Hematopoietic multipotent progenitor cell treated with erythropoietin and hydrocortisone succinate and interleukin-3 and kit ligand, for 4 days (in vitro differentiated cells): Measurements from ENCODE around the gene ZNRF3.

Experiments used
- DNase-seq: peaks from one replicate; pipeline ENCODE4 v3.0.0-alpha.2; 2015

Gene ZNRF3

DNA sequence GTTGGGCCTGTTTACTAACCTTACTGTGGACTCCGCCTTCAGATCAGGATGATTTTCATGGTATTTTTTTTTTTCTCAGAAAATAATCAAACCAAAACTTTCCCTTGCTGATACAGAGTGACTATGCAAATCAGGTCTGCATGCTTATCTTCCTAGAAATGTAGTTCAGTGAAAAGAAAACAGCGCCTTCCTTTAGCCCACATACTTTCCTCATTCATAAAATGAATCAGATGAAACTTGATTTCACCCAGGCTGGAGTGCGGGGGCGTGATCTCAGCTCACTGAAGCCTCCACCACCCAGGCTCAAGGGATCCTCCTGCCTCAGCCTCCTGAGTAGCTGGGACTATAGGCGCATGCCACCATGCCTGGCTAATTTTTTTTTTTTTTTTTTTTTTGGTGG is 26.0 kb downstream of the ZNRF3 start:
- DNase-seq = peak; percentile 67

DNA sequence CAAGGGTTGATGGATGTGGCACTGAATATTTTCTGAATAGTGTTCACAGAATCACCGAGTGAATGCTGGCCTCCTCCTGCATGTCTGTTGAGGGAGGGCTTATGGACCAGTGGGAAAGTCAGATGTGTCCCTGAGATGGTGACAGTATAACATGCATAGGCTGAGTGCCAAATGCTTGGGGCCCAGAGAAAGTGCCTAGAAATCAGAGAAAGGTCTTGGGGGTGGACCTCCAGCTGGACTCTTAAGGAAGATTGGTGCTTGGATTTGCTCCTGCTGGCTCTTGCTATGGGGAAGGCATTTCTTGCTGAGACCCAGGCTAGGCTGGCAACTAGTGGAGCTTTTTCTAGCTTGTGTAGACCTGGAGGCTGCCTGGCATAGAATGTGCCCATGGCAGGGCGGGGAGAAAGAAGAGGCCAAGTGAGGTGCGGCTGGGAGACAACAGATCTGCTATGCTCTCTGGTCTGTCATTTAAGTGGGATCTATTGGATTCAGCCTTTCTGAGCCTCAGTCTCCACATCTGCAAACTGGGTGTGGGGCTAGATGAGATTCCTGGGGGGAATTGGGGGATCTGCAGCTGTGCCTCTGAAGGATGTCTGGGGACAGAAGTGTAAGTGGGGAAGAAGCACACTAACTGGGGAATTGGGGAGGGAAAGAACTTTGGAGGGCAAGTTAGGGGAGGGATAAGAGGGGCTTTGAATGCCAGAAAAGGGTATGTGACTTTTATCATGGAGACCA is 27.4 kb downstream of the ZNRF3 start:
- no peak for DNase-seq

DNA sequence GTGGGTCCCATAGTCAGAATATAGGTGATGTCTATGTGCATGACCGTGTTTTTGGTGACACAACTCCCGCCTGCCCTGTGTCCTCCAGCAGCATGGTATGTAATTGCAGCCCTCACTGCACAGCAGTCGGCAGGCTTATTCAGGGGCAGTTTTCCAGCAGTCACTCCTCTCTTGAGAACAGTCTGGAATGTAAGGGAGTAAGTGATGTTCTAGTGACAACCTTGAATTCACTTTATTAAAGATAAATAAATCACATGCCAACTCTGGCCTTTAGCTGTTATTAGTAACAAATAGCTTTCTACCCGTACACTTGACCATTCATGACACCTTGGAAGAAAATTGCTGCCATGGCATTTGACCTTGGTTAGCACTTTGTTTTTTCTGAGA is 27.9 kb downstream of the ZNRF3 start:
- no peak for DNase-seq

DNA sequence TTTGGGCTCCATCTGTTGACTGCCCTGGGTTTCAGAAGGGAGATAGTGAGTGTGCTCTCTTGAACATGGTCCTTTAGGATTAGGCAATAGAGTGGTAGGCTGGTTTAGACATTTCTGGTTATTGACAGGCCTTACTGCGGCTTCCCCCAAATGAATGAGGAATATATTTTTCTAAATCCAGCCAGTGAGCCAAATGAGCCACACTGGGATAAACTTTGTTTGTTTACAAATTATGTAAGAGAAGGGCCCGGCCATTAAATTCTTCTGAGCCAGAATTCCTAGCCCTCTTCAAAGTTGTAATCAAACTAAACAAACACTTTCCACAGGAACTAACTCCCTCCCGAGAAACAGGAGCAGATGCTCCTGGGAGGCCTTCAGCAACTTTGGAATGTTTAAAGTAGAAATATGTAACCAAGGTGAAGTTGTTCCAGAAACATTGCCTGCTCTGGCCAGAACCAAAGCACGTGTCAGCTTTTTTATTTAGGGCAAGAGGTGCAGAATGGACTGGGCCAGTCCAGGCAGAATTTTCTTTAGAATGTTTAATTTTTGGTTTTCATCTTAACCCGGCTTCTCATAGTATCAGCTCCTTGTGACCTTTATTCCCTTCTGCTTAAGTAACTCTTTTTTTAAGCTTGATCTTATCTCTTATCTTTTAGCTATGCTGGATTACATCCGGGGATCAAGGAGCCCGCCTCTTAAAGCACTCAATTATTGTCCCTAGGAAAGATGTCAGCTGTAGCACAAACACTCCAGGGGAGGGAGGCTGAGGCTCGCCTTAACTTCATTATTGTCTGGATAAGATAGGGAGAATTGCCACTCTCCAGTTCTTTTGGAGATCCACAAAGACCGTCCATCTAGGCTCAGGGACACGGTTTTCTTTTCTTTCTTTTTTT is 28.7 kb downstream of the ZNRF3 start:
- DNase-seq = no peak

DNA sequence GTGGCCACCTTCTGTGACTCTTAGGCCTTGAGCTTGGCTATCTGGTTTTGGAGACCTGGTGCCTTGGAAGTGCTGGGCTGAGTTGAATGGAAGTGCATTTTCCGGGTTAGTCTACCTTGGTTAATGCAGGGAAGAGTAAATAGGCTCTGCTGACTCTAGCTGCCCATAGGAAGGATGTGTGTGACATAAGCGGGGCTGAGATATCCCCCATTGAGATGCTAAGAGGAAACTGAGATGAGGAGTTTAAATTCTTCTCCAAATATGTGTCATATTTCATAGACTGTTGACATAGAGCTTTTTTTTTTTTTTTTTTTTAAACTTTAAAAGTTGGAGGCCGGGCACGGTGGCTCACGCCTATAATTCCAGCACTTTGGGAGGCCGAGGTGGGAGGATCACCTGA is 30.8 kb downstream of the ZNRF3 start:
- no peak for DNase-seq

DNA sequence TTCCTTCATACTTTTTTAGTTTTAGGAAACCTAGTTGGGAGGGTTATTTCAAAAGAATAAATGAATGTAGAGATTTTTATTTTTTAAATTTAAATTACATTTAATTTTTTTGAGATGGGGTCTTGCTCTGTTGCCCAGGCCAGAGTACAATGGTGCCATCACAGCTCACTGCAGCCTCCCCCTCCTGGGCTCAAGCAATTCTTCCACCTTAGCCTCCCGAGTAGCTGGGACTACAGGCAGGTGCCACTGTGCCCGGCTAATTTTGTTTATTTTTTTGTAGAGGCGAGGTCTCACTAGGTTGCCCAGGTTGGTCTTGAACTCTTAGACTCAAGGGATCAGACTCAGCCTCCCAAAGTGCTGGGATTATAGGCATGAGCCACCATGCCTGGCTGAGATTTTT is 32.6 kb downstream of the ZNRF3 start:
- no peak for DNase-seq

DNA sequence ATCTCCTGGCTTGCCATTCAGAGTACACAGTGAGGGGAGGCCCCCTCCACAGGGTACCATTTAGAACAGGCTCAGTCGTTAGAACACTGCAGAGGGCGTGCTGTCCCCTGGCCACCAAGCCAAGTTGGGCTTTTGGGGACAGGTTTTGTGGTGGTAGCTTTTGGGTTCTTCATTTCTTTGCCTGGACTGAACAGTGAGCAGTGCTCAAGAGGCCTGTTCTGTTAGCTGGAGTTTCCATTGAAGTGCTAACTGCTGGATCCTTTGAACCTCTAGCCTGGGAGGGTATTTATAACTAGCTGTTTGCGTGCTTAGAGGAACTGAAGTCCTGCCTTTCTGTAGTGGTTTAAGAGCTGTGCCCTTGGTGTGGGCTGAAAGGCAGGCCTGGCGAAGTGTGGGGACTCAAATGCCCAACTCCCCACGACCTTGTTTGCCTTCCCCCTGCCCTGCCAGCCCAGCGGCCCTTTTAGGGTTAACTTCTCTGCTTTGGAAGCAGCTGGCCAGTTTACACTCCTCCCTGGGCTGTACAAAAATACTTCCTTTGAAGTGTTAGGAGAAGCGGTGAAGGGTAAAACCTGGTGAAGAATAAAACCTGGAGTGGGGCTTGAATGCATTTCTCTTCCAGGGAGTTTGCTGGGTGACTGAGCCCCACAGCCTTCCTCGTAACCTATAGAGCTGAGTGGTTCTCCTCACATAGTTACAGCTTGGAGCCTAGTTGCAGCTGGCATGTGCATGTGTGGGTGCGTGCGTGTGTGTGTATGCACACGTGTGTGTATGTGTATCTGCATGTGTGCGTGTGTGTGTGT is 34.6 kb downstream of the ZNRF3 start:
- peak; percentile 48 for DNase-seq

DNA sequence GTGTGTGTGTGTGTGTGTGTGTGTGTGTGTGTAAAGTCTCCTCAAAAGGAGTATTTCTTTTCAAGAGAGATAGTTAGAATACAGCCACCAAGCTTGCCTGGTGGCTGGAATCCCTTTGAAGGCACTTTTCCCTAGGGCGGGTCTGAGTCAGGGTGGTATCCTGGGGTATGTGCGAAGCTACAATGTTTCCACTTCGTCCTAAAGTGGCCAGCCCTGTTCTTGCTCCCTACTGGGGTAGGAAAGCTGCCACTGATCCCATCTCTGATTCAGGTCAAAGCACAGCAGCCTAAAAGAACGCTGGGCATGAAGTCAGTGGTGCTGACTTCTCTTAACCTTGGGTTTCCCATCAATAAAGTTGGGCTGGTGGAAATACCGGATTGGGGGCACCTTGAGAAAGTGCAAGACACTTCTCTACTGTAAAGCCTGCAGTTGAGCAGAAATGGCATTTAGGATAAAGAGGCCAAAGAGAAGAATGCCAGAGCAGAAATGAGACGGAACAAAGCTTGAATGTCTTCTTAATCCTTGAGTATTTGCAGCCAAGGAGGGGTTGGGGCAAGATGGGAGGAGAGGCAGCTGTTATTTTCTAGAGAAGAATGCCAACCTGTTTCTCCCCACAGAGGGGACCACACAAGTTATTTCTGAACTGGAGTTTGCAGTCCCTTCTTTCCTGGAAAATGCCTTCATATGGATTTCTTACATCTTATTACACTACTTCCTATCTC is 35.3 kb downstream of the ZNRF3 start:
- no peak for DNase-seq

DNA sequence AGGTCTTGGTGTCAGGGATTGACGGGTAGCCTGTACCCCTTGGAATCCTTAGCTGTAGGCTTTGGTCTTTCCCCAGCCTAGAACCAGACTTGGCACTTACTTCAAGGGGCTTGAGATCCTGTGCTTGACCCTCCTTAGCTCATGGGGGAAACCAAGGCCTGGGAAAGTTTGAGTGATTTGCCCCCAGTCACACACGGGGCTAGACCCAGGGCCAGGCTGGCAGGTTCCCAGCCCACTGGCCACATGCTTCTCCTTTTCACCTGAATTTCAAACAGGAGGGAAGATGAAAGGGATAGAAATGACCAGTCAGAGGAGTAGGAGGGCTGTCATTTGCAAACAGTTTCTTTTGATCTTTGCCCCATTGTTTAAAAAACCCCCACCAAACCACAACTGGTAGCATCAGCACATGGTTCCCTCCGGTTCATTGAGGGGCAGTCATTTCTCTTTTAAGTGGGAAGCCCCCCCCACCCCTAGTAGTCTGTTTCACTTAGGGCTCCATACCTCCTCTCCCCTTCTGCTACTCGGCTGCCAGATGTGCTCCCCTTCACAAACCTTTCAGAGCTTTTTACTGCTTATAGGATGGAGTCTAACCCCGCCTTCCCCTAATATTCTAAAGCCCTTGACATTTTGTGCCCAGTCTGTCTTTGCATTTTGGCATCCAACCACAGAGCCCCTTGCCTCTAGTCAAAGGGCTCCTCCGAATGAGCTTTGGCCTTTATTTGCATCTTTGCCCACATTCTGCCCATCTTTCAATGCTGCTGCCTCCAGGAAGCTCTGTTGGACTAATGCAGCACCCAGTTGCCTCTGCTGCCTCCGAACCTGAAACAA is 37.6 kb downstream of the ZNRF3 start:
- no peak for DNase-seq

DNA sequence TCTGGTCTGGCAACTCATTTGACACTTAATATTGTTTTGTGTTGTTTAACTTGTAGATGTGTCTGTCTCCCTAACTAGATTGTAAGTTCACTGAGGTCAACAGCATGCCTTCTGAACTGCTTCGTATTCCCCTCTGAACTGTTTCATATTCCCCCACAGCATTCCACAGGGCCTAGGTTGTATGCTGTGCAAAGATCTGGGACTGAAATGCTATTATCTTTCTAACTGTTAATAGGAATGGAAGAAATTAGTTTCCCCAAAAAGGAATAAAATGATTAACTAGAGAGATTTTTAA is 38.2 kb downstream of the ZNRF3 start:
- no peak for DNase-seq

DNA sequence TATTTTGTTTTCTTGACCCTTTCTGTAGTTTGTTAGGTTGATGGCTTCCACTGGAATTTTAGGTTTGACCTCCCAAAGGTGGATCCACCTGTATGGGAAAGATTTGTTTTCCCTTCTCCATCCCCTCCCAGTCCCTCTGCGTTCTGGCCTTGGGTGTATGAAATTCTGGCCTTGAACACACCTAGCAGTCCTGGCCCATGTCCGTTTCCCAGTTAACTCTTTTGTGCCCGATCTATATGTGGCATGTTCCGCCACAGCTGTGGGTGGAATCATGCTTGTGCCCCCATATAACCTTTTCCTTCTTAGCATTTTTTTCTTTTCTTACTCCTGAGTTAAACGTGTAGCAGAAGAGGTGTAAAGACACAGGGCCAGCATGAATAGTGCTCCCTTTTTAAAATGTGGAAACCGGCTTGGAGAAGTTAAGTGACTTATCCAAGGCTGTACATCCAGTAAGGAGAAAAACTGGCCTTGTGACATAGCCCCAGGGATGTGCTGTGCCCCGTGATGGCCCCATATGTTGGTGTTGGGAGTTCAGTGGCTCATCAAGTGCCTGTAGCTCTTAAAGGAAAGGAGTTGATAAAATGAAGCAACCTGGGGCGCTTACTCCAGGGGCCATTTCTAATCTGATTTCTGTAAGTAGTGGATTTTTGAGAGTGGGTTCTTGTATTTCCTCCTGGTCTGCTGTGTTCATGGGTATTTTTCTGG is 39.3 kb downstream of the ZNRF3 start:
- DNase-seq = no peak

DNA sequence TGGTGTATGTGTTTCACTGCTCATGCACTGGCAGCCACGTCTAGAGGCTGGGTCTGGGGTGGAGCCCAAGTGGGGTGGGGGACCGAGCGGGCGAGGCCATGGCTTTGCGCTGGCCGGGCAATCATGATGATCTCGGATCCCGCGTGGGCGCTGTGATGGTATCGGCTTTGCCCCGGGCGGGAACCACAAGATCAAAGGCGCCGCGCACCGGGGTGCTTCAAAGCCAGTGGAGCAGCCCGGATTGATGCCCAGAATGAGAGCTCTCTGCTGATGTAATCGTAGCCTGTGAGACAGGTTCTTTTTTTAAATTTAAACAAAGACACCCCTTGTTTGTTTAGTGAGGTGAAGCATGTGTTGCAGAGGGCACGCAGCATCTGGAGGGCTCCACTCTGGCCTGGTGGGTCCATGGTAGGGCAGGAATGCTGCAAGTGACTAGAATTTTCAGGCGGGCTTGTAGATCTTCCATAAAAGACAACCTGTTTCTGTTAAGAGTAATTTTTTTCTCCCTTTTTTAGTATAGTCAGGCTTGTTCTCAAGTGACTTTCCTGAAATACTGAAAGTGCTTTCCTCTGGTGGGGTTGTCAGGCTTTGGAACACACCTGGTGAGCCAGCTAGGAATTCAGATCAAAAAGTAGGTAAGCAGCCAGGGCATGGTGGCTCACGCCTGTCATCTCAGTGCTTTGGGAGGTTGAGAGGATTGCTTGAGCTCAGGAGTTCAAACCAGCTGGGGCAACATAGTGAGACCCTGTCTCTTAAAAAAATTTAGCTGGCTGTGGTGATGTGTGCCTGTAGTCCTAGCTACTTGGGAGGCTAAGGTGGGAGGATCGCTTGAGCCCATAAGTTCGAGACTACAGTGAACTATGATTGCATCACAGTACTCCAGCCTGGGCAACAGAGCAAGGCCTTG is 40.7 kb downstream of the ZNRF3 start:
- no peak for DNase-seq

DNA sequence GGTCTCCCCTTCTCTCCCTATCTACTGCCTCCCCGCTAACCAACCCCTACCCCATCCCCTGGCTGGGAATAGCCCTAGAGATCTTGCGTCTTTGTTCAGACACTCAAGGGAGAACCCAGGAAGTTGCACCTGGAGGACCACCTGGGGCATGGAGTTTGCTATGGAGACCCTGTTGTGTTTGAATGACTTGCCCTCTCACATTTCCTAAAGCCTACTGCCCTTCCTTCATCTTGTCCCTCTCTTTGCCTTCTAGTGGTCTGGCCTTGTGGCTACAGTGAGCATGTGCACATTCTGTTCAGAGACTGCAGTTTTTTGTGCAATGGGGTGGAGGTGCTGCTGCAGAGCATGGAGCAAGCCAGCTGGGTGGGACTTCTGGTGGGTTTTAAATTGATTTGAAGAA is 42.5 kb downstream of the ZNRF3 start:
- DNase-seq = peak; percentile 32

DNA sequence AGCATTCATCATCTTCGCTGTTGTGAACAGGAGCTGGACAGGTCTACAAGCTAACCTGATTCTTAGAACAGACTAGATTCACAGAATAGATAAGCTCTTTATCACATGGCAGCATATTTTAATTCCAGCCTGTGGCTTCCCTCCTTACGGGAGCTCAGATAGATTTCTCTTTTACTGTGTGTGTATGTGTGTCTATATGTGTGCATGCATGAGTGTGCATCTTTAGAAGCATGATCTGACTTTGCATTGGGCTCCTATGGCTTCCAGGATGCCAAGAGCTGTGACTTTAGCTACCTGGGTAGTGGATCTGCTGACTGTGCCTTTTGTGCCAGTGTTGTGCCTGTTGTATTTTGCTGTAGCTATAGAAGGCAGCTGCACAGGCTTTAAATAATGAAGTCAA is 44.3 kb downstream of the ZNRF3 start:
- DNase-seq = peak; percentile 50

DNA sequence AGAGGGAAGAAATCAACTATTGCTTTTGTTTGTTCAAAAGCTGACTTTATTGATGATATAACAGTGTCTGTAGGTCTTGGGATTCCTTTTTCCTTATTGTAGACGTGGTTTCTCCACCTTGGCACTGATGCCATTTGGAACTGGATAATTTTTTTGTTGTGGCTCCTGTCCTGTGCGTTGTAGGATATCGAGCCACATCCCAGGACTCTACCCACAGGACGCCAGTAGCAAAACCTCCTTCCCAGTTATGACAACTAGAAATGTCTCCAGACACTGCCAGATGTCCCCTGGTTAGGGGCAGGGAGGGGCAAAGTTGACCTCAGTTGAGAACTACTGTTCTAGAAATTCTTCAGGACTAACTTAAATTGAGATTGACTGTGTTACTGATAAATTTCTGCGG is 45.8 kb downstream of the ZNRF3 start:
- no peak for DNase-seq

DNA sequence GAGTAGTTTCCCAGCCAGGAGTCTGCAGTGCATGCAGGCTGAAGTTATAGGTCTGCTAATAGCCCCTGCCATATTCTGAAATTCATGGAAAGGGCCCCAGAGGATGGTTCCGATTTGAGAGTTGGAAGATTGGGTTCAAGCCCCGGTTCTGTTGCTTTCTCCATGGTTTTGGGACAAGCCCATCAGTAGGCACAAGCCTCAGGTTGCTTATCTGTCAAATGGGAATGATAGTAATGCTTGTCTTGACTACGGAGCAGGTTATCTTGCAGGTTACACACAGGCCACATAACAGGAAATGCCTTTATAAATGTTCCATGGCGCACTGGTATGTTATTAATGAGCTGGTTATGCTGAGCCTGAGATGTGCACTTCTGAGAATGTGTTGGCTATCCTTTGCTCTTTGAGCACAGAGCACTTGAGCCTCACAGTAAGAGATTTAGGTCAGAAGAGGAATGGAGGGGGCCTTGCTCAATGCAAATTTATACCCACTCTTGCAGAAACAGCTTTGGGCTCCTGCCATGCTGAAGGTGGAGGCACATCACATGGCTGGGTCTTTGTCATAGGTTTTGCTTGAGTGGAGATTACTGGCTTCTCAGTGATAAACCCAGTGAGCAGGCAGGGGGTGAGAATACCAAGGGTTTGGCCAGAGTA is 47.1 kb downstream of the ZNRF3 start:
- DNase-seq = peak; percentile 41

DNA sequence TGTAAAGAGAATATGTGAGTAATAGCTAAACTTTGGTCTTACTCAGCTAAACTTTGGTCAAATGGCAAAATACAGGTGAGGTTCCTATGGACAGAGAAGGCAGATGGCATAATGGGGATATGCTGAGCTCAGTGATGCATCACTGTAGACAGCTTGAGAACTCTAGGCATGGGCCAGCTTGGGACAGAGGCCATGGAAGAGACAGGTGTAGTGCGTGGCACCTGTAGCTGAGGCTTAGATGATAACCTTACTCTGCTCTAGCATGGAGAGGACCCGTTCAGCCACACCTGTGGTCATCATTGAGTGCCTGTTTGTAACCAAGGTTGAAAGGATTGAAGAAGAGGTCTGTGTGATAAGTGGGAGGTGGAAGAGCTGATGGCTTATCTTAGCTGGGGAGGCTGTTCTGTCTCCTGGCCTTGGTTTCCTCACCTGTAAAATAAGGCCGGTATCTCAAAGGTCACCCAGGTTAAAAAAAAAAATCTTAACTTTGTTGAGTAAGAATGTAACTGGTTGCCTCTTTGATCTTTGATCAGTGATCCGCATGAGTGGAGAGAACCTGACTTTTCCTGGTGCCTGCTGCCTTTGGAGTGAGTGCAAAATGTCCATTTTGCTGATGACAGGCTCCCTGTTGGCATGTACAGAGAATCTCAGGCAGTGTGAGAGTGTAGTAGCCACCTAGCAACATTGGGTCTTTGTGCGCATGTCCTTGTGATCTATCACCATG is 48.6 kb downstream of the ZNRF3 start:
- DNase-seq = no peak

DNA sequence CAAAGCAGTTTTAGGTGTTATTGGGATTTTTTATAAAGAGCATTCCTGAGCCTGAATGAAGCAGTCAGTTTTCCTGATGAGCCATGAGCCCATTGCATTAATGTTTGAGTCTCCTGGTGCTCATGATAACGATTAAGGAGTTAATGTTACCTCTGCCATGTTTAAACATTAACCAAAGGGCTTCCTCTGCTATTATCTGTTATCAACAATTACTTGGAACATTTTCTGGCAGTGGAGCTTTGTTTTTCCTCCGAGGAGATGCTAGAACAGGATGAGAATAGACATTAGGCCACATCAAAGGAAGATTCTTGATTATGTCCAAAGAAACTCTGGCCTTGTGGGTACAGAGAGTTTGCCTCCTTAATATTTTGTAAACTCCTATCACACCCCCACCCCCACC is 49.9 kb downstream of the ZNRF3 start:
- no peak for DNase-seq

DNA sequence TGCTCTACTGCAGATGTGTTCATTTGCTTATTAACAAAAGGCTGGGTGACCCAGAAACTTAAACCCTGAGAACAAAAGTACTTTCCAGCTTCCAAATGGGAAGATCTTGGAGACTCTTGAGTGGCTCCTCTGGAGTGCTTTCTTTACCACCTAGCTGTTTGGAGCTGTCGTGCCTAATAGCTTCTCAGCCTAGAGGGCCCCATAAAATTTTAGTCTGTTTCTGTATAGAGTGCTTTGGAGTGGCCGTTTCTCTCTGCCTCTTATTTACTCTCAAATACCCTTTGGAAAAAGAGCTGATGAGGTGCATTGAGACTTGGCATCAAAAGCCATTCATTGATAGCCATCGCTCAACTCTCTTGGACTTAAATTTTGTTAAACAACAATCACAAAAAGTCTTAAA is 50.7 kb downstream of the ZNRF3 start:
- DNase-seq = no peak
